Sigmoid colon (tissue), 7 donors: ENCODE data around the gene LGALS1. TPM values are rescaled to one million over a fixed set of nuclear protein-coding genes. Genes with fewer than 3 reads are reported as not detected.
A peak's percentile ranks its signal among the peaks of the same experiment; 100 is the strongest.

Experiments used
- DNase-seq: peaks from one replicate; pipeline ENCODE4 v3.0.0-alpha.2; 2019
- H3K27ac ChIP-seq, 4 donors: fragments of 200-600 bp; sonication (generic); one replicate each; pipeline ENCODE4 v1.5.1; 2016 to 2019; ENCODE audit warnings: mild to moderate bottlenecking in 1 of 4
- H3K27me3 ChIP-seq, 3 donors: fragments of 200-600 bp; sonication (generic); one replicate each; pipeline ENCODE4 v1.5.1; 2019; ENCODE audit warnings: mild to moderate bottlenecking in 1 of 3
- H3K36me3 ChIP-seq, 4 donors: fragments of 200-600 bp; sonication (generic); one replicate each; pipeline ENCODE4 v1.5.1; 2016 to 2019
- H3K4me1 ChIP-seq, 4 donors: fragments of 200-600 bp; sonication (generic); one replicate each; pipeline ENCODE4 v1.5.1; 2017 to 2019
- H3K4me3 ChIP-seq, 4 donors: fragments of 200-600 bp; sonication (generic); one replicate each; pipeline ENCODE4 v1.5.1; 2017 to 2019; ENCODE audit warnings: mild to moderate bottlenecking in 2 of 4, moderate library complexity in 1 of 4
- H3K9me3 ChIP-seq, 4 donors: fragments of 200-600 bp in 3 of 4; sonication (generic) in 3 of 4; one replicate each; pipeline versions ENCODE4 v1.5.1 to v1.6.1; 2013 to 2019
- EP300 ChIP-seq, 4 donors: sonication (generic); formaldehyde crosslinking; IDR thresholded peaks; one replicate each; pipeline ENCODE4 v1.6.1; 2017; ENCODE audit warnings: antibody characterized with exemption in 4 of 4
- POLR2A ChIP-seq, 2 donors: fragments of 450-650 bp; IDR thresholded peaks; one replicate each; pipeline ENCODE4 v1.6.1; 2016; ENCODE audit warnings: antibody characterized with exemption in 2 of 2, mild to moderate bottlenecking in 2 of 2, moderate library complexity in 2 of 2
- POLR2AphosphoS5 ChIP-seq, 4 donors: sonication (generic); formaldehyde crosslinking; IDR thresholded peaks; one replicate each; pipeline ENCODE4 v1.6.1; 2017; ENCODE audit warnings: antibody characterized with exemption in 4 of 4
- WGBS, 2 donors: extraction: QIAGEN DNeasy Blood & Tissue Kit; methylation state at CpG; one replicate each; pipeline ENCODE4 v1.1.7; 2013; 5-methylcytosine and 5-hydroxymethylcytosine counted together
- intact Hi-C: fragments of 100-400 bp; cut with DNase I; formaldehyde crosslinking; loops from one replicate; pipeline ENCODE4 v1.15.1; 2023
- polyA plus RNA-seq, 3 donors: library from polyadenylated mRNA; stranded (reverse); fragments of 200-250 nt; gene quantifications; one replicate each; pipeline ENCODE4 v1.2.3, GENCODE V29; 2013
- total RNA-seq, 4 donors: library from RNA; depleted of rRNA; stranded (reverse); fragments of >200 nt; gene quantifications; one replicate each; pipeline ENCODE4 v1.1.0, GENCODE V29; 2016
- TF ChIP-seq, protein P1 (sequence below), 4 experiments: fragments of 450-650 bp in 3 of 4; fragments of 200-600 bp in 1 of 4; IDR thresholded peaks; one replicate each; pipeline ENCODE4 v1.5.1; 2016 to 2019; ENCODE audit warnings: antibody characterized with exemption in 4 of 4, mild to moderate bottlenecking in 3 of 4, moderate library complexity in 2 of 4
- donor health status: healthy with polysubstance abuse.
- donor health status: Bipolar disorder and iron deficiency.
- donor health status: healthy.

The LGALS1 gene
- total and polyA plus RNA-seq, 7 donors: 373 to 2,925 (median 911) TPM

DNA sequence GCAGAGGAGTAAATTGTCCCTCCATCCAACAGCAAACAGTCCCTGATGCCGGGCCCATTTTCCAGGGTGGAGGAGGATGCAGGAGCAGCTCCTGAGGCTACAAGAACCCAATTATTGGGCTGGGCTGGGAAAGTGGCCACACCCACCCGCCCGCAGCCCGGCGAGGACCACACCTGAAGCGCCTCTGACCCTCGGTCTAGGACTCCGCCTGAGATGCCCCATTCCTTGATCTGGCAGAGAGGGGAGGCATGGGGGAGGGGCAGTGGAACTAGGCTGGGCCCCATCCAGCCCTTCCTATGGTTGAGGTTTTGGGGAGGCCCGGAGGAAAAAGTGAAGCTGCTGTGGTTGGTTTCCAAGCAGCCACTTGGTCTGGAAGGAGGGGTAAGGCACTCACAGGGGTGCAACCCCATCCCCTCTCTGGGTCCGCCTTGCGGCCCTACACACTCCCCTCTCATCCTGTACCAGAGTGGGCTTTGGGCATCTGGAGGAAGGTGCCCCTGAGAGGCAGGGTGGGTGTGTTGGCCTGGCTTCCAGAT, 2.4 kb upstream of the LGALS1 start:
- WGBS, 2 donors: 33 to 46% methylated on average over 11 of the region's 11 CpGs
- no peak for DNase-seq
- TF ChIP-seq POLR2AphosphoS5 (IDR thresholded peaks at IDR 0.05) (no peak), POLR2A (IDR thresholded peaks at IDR 0.05) (no peak), EP300 (IDR thresholded peaks at IDR 0.05) (no peak)
- TF ChIP-seq, protein P1, sequence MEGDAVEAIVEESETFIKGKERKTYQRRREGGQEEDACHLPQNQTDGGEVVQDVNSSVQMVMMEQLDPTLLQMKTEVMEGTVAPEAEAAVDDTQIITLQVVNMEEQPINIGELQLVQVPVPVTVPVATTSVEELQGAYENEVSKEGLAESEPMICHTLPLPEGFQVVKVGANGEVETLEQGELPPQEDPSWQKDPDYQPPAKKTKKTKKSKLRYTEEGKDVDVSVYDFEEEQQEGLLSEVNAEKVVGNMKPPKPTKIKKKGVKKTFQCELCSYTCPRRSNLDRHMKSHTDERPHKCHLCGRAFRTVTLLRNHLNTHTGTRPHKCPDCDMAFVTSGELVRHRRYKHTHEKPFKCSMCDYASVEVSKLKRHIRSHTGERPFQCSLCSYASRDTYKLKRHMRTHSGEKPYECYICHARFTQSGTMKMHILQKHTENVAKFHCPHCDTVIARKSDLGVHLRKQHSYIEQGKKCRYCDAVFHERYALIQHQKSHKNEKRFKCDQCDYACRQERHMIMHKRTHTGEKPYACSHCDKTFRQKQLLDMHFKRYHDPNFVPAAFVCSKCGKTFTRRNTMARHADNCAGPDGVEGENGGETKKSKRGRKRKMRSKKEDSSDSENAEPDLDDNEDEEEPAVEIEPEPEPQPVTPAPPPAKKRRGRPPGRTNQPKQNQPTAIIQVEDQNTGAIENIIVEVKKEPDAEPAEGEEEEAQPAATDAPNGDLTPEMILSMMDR (IDR thresholded peaks at IDR 0.05): no peak
- Histone ChIP-seq H3K9me3 (no peaks in the 10 kb centered on the region), H3K27me3 (no peaks in the 10 kb centered on the region), H3K36me3 (no peaks in the 10 kb centered on the region), H3K4me1 (peaks cover 0 to 61% (median 49%) of the 10 kb centered on the region in 4 donors), H3K4me3 (no peak overlapping the region), H3K27ac (peak overlapping the region; percentile 92 to 99 (median 95))
- intact Hi-C loops: no loop called here

DNA sequence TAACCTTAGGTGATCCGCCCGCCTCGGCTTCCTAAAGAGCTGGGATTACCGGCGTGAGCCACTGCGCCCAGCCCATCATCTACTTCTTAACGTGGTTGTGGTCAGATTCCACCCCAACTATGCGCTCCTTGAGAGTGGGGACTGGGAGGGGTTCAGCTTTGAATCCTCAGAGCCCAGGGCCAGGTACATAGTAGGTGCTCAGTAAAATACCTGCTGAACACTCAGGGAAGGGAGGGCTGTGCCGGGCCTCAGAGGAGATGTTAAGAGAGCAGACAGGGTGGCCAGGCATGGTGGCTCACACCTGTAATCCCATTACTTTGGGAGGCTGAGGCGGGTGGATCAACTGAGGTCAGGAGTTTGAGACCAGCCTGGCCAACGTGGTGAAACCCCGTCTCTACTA, 1.2 kb upstream of the LGALS1 start:
- peak overlapping the region; percentile 92 to 99 (median 95) for H3K27ac ChIP-seq
- peaks cover 0 to 70% (median 58%) of the 10 kb centered on the region in 4 donors for H3K4me1 ChIP-seq
- intact Hi-C loops: no loop called here
- no peaks in the 10 kb centered on the region for H3K9me3 ChIP-seq
- TF ChIP-seq POLR2AphosphoS5 (IDR thresholded peaks at IDR 0.05) (no peak), EP300 (IDR thresholded peaks at IDR 0.05) (no peak), POLR2A (IDR thresholded peaks at IDR 0.05) (no peak)
- TF ChIP-seq, protein P1 (IDR thresholded peaks at IDR 0.05): no peak
- peak overlapping the region in 1 of 4 donors; percentile 67 for H3K4me3 ChIP-seq
- WGBS, 2 donors: 73 to 81% methylated on average over 12 of the region's 12 CpGs
- peaks cover 0 to 9% (median 1%) of the 10 kb centered on the region in 4 donors for H3K36me3 ChIP-seq
- no peaks in the 10 kb centered on the region for H3K27me3 ChIP-seq
- no peak for DNase-seq

DNA sequence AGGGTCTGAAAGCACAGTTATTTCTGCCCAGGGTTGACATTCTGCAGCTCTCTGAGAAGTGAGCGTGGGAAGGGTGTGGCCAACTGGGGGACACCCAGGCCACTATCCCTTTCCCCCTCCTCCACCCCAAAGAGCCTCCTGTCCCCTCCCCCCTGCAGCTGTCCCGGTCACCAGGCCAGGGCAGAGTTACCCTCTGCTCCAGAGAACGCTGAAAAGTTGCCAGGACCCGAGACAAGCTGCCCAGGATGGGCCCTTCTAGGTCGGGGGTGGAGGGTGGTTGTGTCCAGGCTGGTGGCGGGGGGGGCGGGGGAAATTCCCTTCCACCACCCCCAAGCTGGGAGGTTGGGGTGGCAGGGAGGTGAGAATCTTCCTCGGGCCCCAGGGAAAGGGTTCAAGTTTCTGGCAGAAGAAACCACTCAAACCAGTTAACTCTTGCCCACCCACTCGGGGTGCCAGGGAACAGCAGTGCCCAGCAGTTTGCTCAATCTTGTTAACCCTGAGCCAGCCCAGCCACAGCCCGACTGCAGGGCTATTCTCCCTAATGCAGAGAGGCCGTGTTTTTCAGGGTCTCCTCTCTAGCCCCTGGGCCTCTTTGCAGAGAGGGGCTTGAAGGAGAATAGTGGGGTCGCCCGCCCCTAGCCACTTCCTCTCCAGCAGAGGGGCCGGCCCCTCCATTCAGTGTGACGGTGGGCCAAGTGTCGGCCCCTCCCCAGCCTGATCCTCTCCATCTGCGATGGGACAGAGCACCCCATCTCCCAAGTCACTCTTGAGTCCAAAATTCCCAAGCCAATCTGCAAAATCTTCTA, 697 bp downstream of the LGALS1 start:
- DNase-seq: peak; percentile 86
- H3K9me3 ChIP-seq: no peaks in the 10 kb centered on the region
- no peaks in the 10 kb centered on the region for H3K27me3 ChIP-seq
- intact Hi-C loops: loop anchor here (2.0 kb wide), 1 partner anchor 69 kb away; no protein-coding TSS in a partner anchor
- H3K27ac ChIP-seq: peak overlapping the region; percentile 92 to 99 (median 95)
- H3K36me3 ChIP-seq: peaks cover 0 to 18% (median 6%) of the 10 kb centered on the region in 4 donors
- 22 to 40% methylated on average over 17 of the region's 17 CpGs for WGBS, 2 donors
- H3K4me1 ChIP-seq: peaks cover 0 to 66% (median 56%) of the 10 kb centered on the region in 4 donors
- peak overlapping the region; percentile 48 to 67 (median 59) for H3K4me3 ChIP-seq
- TF ChIP-seq POLR2AphosphoS5 (IDR thresholded peaks at IDR 0.05) (no peak), EP300 (IDR thresholded peaks at IDR 0.05) (no peak), POLR2A (IDR thresholded peaks at IDR 0.05) (no peak)
- TF ChIP-seq, protein P1 (IDR thresholded peaks at IDR 0.05): no peak

DNA sequence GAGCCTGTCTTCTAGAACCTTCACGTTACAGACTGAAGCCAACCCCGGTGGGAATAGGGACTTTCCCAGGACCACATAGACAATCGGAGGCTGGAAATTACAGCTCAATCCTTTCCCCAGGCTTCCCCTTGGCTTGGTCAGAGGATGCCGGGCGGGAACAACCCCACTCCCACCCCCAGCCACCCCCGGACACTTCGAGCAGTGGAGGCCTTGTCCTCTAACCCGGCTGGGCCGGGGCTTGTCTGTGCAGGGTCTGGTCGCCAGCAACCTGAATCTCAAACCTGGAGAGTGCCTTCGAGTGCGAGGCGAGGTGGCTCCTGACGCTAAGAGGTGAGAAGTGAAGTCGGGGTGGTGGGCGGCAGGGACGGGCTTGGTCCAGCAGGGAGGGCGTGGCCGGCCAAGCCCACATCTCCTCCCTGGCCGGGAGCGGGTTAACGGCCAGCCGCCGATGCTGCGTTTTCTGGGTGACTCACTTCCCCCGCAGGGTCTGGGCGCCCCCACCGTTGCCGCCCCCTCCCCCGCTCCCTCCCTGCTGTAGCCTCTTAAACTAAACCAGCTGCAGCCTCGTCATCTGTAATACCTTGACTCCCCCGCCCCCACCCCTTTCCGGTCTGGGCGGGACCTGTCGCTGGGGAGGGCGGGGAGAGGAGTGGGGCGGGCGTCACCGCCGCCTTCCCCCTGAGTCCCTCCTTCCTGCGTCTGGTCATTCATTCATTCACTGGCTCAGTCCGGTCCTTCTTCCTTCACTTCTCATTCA, 1.5 kb downstream of the LGALS1 start:
- Histone ChIP-seq H3K4me3 (peak overlapping the region; percentile 48 to 67 (median 59)), H3K4me1 (peaks cover 0 to 73% (median 63%) of the 10 kb centered on the region in 4 donors), H3K27ac (peak overlapping the region; percentile 92 to 99 (median 95)), H3K36me3 (peaks cover 0 to 18% (median 6%) of the 10 kb centered on the region in 4 donors), H3K9me3 (no peaks in the 10 kb centered on the region), H3K27me3 (no peaks in the 10 kb centered on the region)
- 1 to 3% methylated on average over 42 of the region's 42 CpGs for WGBS, 2 donors
- TF ChIP-seq EP300 (IDR thresholded peaks at IDR 0.05): peak in 2 of 4 donors; percentile 24 to 49
- TF ChIP-seq POLR2A (IDR thresholded peaks at IDR 0.05): peak; percentile 19 to 37
- TF ChIP-seq, protein P1 (IDR thresholded peaks at IDR 0.05): no peak
- peak; percentile 68 to 88 (median 76) for TF ChIP-seq POLR2AphosphoS5 (IDR thresholded peaks at IDR 0.05)
- DNase-seq: peak; percentile 96
- intact Hi-C loops: loop anchor here (2.0 kb wide), 1 partner anchor 68 kb away; no protein-coding TSS in a partner anchor
